ENCODE measurements around the gene PTPRG.

The PTPRG gene

DNA sequence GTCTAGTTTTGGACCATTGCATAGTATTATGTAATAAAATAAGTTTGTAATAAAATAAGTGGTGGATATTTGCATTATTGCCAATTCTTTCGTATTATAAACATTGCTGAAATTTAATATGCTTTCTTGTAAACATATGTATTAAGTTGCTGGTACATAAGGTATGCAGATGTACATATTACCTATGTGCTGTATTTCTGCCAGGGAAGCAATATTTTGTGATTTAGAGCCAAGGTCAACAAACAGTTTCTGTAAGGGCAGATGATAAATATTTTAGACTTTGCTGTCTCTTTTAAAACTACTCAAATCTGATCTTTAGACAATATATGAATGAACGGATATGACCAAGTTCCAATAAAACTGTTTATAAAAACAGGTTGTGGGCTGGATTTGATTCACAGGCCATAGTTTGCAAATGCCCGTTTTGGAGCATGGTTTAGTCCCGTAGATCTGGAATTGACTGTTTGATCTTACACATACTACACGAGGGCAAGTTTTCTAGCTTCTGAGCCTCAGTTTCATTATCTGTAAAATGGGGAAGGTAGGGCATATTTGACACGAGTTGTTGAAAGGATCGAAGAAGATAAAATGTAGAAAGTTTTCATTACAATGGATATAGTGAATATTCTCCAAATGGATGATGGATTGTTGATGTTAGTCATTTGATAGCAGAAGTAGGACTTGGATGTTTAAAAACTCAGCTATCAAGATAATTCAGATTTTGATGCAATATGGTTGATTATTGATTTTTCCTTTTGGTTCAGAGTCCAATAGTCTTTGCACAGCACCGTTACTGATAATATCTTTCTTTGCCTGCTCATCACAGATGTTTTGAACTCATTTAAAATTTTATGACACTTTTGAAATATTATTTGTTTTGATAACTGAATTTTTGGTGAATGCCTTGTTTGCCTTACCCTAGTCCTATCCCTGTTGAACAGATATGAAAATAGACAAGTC, 417.4 kb downstream of the PTPRG start:
- no peak for DNase-seq

DNA sequence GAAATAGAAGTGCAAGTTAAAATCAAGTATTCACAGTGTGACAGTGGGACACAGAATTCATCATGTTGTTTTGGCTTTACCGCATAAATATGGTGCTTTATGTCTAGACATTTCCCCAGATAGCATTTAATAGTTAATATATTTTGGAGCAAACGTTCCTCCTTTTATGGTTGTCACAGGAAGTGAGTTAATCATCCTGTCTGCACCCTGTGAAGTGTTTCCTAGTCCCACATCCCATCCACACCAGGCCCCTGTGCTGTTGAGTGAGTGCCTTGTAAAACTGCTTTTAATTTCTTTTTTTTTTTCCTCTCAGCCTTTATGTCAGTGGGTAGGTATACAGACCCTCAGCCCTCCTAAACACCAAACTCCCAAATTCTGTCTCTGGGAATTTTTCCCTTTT, 418.3 kb downstream of the PTPRG start:
- no peak for DNase-seq

DNA sequence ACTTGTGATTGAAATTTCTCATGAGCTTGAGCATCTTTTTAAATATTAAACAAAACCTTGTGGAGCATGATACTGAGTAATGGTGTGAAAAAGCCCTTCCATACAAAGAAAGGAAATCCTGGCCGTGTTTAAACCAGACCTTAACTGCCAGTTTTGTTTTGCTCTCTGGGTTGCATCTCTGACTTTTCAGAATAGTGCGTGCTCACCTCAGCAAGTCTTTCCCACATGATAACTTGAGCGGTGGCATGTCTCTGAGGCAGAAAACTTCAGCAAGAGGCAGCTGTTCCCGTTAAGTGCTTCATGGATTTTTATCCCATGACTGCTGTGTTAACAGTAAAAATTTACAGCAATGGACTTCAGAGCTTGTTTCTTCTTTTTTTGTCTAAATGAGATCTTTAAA, 418.7 kb downstream of the PTPRG start:
- no peak for DNase-seq

GRCh38 chr3:61981060-61981459, 419.7 kb downstream of the PTPRG start:
- no peak for DNase-seq

- no peak for DNase-seq
These were observed 422.1 kb downstream of the PTPRG start for GRCh38 chr3:61983479-61983878.

- DNase-seq, result no peak
These were observed 423.6 kb downstream of the PTPRG start for GRCh38 chr3:61985020-61985419.

GRCh38 chr3:61986473-61986872, 425.1 kb downstream of the PTPRG start:
- no peak for DNase-seq

DNA sequence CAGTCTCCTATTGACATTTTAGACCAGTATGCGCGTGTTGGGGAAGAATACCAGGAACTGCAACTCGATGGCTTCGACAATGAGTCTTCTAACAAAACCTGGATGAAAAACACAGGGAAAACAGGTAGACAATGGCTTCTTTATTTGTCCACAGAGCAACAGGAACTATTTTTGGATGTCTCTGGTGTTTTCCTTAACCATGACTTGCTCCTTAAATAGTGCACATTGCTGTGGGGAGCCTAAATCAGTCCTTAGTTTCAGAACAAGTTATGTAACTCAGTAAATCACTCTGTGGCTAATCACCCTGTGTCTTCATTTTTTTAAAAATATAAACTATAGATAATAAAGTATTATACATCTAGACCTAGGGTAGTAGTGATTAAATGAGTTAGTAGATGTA, 428.3 kb downstream of the PTPRG start:
- no peak for DNase-seq

DNA sequence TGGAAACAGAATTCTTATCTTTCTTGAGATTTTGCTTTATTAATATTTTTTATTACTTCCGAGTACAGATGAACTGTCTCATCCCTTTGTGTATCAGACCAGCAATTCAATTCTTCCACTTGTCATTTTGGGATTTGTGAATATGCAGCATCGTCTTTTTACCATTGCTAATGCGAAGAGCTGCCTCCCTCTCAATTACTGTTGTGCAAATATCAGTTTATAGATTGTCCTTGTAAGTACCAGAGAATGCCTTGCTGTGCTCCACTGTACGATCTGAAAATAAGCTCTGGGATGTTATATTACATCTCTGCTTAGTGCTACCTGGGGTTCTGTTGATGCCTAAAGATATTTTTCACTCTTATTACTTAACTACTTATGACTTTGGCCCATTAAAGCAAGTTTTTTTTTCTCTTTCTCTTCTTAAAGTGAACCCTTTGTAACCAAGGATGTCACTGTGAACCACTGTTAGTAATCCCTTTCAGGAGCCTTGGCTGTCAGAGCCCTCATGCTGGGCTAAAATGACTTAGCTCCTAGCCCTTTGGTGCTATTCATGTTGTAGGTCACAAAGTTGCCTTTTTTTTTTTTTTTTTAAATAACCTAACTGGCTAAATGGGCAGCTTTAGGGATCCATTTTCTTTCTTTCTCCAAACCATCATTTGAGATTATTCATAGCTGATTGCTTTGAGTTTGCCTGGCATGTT, 429.1 kb downstream of the PTPRG start:
- DNase-seq, result no peak

GRCh38 chr3:61991706-61992105, 430.3 kb downstream of the PTPRG start:
- no peak for DNase-seq

DNA sequence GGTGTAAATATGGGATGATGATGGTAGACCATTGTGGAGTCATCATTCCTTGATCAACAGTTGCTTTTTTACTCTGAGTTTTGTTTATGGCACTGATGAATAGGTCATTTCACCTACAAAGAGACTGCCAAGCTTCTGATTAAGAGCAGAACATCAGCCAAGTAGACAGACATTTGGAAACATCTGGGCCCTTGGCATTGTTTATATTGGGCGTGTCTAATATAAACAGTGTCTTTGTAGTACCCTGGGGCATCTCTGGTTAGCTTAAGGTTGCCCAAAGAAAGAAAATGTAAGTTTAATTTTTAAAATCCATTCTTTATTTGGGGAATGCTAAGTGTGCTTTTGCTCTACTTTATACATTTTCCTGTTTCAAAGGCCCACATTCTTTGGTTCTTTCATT, 435.0 kb downstream of the PTPRG start:
- no peak for DNase-seq

GRCh38 chr3:61997101-61997500, 435.7 kb downstream of the PTPRG start:
- DNase-seq, result no peak

- DNase-seq, result no peak
These were observed 442.5 kb downstream of the PTPRG start for GRCh38 chr3:62003835-62004234.

GRCh38 chr3:62007036-62007435, 445.7 kb downstream of the PTPRG start:
- DNase-seq, result no peak

DNA sequence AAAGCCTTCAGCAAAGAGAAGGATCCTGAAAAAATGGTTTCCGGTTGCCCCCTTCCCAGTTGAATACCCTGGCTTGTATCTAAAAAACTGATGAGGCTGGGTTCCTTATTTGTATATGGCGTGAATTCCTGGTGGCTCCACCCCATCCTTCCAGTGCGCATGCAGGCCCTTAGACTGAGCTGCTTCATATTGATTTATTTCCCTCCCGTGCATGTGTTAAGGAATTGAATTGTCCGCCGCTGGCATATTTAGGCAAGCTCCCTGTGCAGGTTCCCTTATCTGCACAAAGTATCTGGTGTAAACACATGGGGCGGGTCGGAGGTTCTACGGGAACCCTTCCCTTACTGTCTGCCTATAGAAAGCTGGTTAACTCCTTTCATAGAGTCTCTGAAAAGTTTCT, 449.6 kb downstream of the PTPRG start:
- DNase-seq, result no peak

DNA sequence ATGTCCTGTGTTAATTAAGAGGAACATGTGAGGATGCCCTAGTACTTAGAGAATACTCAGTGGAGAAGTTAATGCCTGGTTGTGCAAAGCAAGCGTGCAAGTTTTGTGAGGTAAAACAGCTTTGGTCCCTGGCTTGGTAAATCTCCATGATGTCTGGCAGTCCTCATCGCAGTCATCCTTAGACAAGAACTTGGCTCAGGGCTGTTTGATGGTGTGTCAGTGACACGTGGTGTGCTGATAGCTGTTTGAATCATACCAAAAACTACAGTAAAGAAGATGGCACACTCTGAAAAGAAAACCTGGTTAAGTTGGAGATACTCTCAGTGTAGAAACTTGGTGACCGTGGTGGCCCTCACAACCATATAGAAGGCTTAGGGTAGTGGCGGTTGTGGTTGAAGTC, 450.3 kb downstream of the PTPRG start:
- DNase-seq, result no peak

DNA sequence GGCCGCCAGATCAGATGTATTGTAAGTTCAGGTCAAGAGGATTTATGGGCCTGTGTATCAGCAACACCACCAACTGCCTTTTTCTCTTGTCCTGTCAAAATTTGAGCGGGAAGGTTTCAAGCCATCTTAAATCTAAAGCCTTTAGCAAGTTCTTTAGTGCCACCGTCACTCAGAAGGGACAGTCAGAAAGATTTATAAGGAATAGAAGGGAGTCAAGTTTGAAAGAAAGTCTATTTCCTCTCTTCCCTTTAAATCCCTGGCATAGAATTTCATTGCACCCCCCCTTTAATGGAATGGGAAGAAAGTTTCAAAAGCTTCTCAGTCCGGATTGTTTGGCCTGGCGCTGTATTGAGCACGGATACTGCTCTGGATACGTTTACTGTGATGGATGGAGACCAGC, 452.6 kb downstream of the PTPRG start:
- no peak for DNase-seq

GRCh38 chr3:62015111-62015510, 453.7 kb downstream of the PTPRG start:
- no peak for DNase-seq

GRCh38 chr3:62019906-62020305, 458.5 kb downstream of the PTPRG start:
- no peak for DNase-seq

- no peak for DNase-seq
These were observed 459.3 kb downstream of the PTPRG start for GRCh38 chr3:62020706-62021105.

DNA sequence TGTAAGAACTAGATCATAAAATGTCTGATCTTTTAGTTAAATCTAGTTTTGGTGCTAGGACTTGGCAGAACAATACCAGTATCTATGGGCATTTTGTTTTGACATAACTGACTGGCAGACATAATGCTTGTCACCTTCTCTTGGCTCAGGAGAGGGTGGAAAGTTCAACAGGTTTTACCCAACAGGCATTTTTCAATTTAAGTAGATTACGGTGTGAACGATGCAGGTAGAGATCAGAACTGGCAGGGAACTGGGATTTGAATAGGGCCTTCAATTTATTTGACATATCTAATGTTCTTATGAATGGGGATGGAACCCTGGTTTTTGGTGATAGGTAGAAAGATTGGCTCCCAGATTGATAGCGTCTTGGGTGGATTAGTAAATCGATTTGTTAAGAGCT, 460.9 kb downstream of the PTPRG start:
- DNase-seq, result no peak

GRCh38 chr3:62024882-62025281, 463.5 kb downstream of the PTPRG start:
- no peak for DNase-seq

DNA sequence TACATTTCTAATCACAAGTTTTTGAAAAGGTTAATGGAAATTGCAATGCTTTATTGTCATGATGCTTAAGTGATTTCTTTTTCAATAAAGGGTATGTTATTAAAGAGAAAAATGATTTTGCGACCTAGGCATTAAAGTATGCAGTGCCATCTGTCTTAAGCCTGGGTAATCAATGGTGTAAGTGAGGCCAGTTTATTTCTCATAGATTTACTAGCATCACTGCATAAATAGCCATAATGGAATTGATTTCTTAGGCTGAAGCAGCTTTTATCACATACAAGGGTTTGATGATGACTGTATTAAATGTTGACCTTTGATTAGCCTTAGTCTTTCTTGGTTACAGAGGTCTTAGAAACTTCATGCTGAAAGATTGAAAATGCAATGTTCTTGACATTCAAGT, 464.5 kb downstream of the PTPRG start:
- no peak for DNase-seq

DNA sequence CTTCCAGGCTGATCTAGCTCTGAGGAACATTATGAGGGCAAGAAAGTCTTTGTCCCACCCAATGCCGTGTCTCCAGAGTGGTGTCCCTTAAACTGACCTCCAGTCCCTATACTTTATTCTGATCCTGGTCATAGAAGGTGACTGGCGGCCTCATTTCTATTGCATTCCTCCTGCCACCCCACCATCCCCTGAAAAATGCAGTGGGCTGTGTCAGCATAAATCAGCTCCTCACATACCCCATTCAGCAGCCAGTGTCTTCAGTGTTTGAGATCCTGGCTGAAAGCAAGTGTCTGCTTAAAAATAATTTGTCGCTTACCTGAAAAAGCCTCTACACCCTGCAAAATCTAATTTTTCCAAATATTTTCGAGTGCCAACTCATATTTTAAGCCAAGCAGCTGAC, 465.9 kb downstream of the PTPRG start:
- no peak for DNase-seq

Measured in GF-D8 (cell line).